Liver (tissue), 9 donors: ENCODE data around the gene TRDN. TPM values are rescaled to one million over a fixed set of nuclear protein-coding genes. Genes with fewer than 3 reads are reported as not detected.

Experiments
- DNase-seq: peaks from one replicate; pipeline ENCODE4 v3.0.0-alpha.2; 2017; ENCODE audit warnings: low spot score
- H3K27ac ChIP-seq, 2 donors: one replicate each; pipeline ENCODE4 v1.7.0; 2013; ENCODE audit warnings: inconsistent platforms in 2 of 2, low read length in 2 of 2, control low read depth in 1 of 2, low read depth in 1 of 2, mild to moderate bottlenecking in 1 of 2
- H3K27me3 ChIP-seq, 4 donors: one replicate each; pipeline versions ENCODE4 v1.6.1 to v1.7.0; 2013; ENCODE audit warnings: low read length in 3 of 4, inconsistent platforms in 1 of 4, mild to moderate bottlenecking in 1 of 4, moderate library complexity in 1 of 4; ENCODE audit not compliant: control insufficient read depth in 4 of 4, insufficient read depth in 4 of 4
- H3K36me3 ChIP-seq, 4 donors: one replicate each; pipeline versions ENCODE4 v1.6.1 to v1.7.0; 2013; ENCODE audit warnings: low read length in 3 of 4, mild to moderate bottlenecking in 3 of 4, low read depth in 1 of 4, moderate library complexity in 1 of 4; ENCODE audit not compliant: control insufficient read depth in 4 of 4, insufficient read depth in 3 of 4
- H3K4me1 ChIP-seq, 4 donors: one replicate each; pipeline versions ENCODE4 v1.6.1 to v1.7.0; 2013; ENCODE audit warnings: low read length in 3 of 4, mild to moderate bottlenecking in 3 of 4, moderate library complexity in 1 of 4; ENCODE audit not compliant: control insufficient read depth in 4 of 4, insufficient read depth in 4 of 4
- H3K4me3 ChIP-seq, 3 donors: one replicate each; pipeline versions ENCODE4 v1.6.1 to v1.7.0; 2013; ENCODE audit warnings: low read length in 3 of 3, control low read depth in 1 of 3, low read depth in 1 of 3, mild to moderate bottlenecking in 1 of 3
- H3K9ac ChIP-seq, 2 donors: one replicate each; pipeline ENCODE4 v1.7.0; 2013; ENCODE audit warnings: low read length in 2 of 2, mild to moderate bottlenecking in 2 of 2, moderate library complexity in 2 of 2, control low read depth in 1 of 2, low read depth in 1 of 2
- H3K9me3 ChIP-seq, 4 donors: one replicate each; pipeline versions ENCODE4 v1.6.1 to v1.7.0; 2013; ENCODE audit warnings: low read length in 3 of 4; ENCODE audit not compliant: control insufficient read depth in 4 of 4
- EGR1 ChIP-seq, 2 donors: IDR thresholded peaks; 2 replicates each; pipeline ENCODE4 v1.6.1; 2016 to 2018; ENCODE audit warnings: antibody characterized with exemption in 2 of 2, low read depth in 2 of 2
- FOXA1 ChIP-seq: IDR thresholded peaks from 2 replicates; pipeline ENCODE4 v1.6.1; 2016; ENCODE audit warnings: antibody characterized with exemption
- FOXA2 ChIP-seq: IDR thresholded peaks from 2 replicates; pipeline ENCODE4 v1.6.1; 2016; ENCODE audit warnings: antibody characterized with exemption
- HNF4A ChIP-seq, 2 donors: conservative IDR thresholded peaks; 2 replicates each; pipeline ENCODE4 v1.6.1; 2016; ENCODE audit warnings: antibody characterized with exemption in 2 of 2, mild to moderate bottlenecking in 2 of 2
- HNF4G ChIP-seq: IDR thresholded peaks from 2 replicates; pipeline ENCODE4 v1.6.1; 2016; ENCODE audit warnings: antibody characterized with exemption
- JUND ChIP-seq, 2 donors: IDR thresholded peaks; 2 replicates each; pipeline ENCODE4 v1.6.1; 2016; ENCODE audit warnings: antibody characterized with exemption in 2 of 2
- NR2F2 ChIP-seq: IDR thresholded peaks from 2 replicates; pipeline ENCODE4 v1.6.1; 2016; ENCODE audit warnings: antibody characterized with exemption
- RAD21 ChIP-seq, 2 donors: IDR thresholded peaks; 2 replicates each; pipeline ENCODE4 v1.6.1; 2016; ENCODE audit warnings: antibody characterized with exemption in 2 of 2, mild to moderate bottlenecking in 2 of 2
- SP1 ChIP-seq: IDR thresholded peaks from 2 replicates; pipeline ENCODE4 v1.6.1; 2018; ENCODE audit warnings: antibody characterized with exemption, mild to moderate bottlenecking
- TAF1 ChIP-seq: conservative IDR thresholded peaks from 2 replicates; pipeline ENCODE4 v1.6.1; 2016; ENCODE audit warnings: antibody characterized with exemption, mild to moderate bottlenecking
- WGBS: extraction: QIAGEN DNeasy Blood & Tissue Kit; methylation state at CpG from one replicate; pipeline ENCODE4 v1.1.7; 2013; 5-methylcytosine and 5-hydroxymethylcytosine counted together
- polyA plus RNA-seq, 2 donors: library from polyadenylated mRNA; stranded (reverse) in 1 of 2; unstranded in 1 of 2; fragments of 200-250 nt in 1 of 2; fragments of >200 nt in 1 of 2; fragmentation: Nextera tagmentation in 1 of 2; extraction: Ambion mirVana in 1 of 2; gene quantifications; one replicate each; pipeline versions ENCODE4 v1.2.1 to v1.2.3, GENCODE V29; 2013 to 2015
- total RNA-seq, 2 donors: library from RNA; depleted of rRNA; stranded (reverse); fragments of >200 nt; gene quantifications; one replicate each; pipeline ENCODE4 v1.2.3, GENCODE V29; 2014
- TF ChIP-seq, protein P1 (sequence below): IDR thresholded peaks from 2 replicates; pipeline ENCODE4 v1.6.1; 2016; ENCODE audit warnings: antibody characterized with exemption
- TF ChIP-seq, protein P2 (sequence below): fragments of 150-350 bp; IDR thresholded peaks from 2 replicates; pipeline ENCODE4 v1.5.1; 2017; ENCODE audit warnings: improper control_type of control experiment, low read depth, low read length; ENCODE audit not compliant: missing input control
- TF ChIP-seq, protein P3 (sequence below): IDR thresholded peaks from 2 replicates; pipeline ENCODE4 v1.6.1; 2016; ENCODE audit warnings: antibody characterized with exemption
- TF ChIP-seq, protein P4 (sequence below): IDR thresholded peaks from 2 replicates; pipeline ENCODE4 v1.6.1; 2016; ENCODE audit warnings: antibody characterized with exemption, mild to moderate bottlenecking
- donor health status: healthy.
- donor health status: healthy.
- donor health status: healthy.
- donor health status: healthy.
- donor health status: healthy.

The TRDN gene
- total and polyA plus RNA-seq, 4 donors = 0.08 to 0.79 TPM; not detected in 2

DNA sequence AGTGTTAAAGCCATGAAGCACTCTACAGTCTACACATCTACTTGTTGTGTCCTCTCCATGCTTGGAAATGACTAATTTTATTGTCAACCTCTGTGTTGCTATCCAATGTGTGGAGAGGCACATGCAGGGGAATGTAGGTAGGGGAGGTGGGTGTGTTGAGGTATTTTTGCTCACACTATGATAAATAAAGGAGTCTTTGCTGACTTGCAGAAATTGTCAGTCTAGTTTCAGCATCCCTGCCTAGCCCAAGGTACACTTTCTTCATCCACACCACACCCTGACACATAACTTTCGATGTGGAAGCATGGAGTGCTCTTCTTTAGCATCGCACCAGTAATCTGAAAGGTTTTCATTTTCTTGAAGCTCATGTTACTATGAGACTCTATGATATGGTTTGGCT lies 264.0 kb downstream of the TRDN start:
- Histone ChIP-seq H3K4me3 (no peak overlapping the region), H3K4me1 (no peaks in the 10 kb centered on the region), H3K27me3 (no peaks in the 10 kb centered on the region), H3K9me3 (no peaks in the 10 kb centered on the region), H3K36me3 (no peaks in the 10 kb centered on the region), H3K9ac (no peak overlapping the region), H3K27ac (no peak overlapping the region)
- DNase-seq = no peak
- TF ChIP-seq, protein P1, sequence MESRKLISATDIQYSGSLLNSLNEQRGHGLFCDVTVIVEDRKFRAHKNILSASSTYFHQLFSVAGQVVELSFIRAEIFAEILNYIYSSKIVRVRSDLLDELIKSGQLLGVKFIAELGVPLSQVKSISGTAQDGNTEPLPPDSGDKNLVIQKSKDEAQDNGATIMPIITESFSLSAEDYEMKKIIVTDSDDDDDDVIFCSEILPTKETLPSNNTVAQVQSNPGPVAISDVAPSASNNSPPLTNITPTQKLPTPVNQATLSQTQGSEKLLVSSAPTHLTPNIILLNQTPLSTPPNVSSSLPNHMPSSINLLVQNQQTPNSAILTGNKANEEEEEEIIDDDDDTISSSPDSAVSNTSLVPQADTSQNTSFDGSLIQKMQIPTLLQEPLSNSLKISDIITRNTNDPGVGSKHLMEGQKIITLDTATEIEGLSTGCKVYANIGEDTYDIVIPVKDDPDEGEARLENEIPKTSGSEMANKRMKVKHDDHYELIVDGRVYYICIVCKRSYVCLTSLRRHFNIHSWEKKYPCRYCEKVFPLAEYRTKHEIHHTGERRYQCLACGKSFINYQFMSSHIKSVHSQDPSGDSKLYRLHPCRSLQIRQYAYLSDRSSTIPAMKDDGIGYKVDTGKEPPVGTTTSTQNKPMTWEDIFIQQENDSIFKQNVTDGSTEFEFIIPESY = no peak
- TF ChIP-seq, protein P2, sequence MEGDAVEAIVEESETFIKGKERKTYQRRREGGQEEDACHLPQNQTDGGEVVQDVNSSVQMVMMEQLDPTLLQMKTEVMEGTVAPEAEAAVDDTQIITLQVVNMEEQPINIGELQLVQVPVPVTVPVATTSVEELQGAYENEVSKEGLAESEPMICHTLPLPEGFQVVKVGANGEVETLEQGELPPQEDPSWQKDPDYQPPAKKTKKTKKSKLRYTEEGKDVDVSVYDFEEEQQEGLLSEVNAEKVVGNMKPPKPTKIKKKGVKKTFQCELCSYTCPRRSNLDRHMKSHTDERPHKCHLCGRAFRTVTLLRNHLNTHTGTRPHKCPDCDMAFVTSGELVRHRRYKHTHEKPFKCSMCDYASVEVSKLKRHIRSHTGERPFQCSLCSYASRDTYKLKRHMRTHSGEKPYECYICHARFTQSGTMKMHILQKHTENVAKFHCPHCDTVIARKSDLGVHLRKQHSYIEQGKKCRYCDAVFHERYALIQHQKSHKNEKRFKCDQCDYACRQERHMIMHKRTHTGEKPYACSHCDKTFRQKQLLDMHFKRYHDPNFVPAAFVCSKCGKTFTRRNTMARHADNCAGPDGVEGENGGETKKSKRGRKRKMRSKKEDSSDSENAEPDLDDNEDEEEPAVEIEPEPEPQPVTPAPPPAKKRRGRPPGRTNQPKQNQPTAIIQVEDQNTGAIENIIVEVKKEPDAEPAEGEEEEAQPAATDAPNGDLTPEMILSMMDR = no peak
- TF ChIP-seq SP1 (no peak), FOXA1 (no peak), FOXA2 (no peak), HNF4A (conservative IDR thresholded peaks at IDR 0.05) (no peak), NR2F2 (no peak)
- 81% methylated on average over 2 of the region's 2 CpGs for WGBS

DNA sequence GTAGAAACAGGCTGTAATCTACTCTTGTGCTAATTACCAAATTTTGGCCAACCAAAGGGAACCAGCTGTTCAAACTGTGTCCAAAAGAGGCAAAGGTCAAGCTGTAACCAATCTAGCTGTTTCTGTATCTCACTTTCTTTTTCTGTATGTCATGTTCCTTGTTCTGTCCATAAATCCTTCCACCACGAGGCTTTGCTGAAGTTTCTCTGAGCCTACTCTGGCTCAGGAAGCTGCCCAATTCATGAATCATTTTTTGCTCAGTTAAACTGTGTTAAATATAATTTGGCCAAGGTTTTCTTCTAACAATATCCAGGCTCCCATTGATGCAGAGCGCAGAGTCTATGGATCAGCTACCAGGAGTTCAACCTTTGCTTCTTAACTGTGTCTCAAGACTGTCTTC lies 272.8 kb downstream of the TRDN start:
- Histone ChIP-seq H3K27ac (no peak overlapping the region), H3K4me3 (no peak overlapping the region), H3K9me3 (no peaks in the 10 kb centered on the region), H3K27me3 (no peaks in the 10 kb centered on the region), H3K4me1 (no peaks in the 10 kb centered on the region), H3K36me3 (no peaks in the 10 kb centered on the region), H3K9ac (no peak overlapping the region)
- 74% methylated on average over 2 of the region's 2 CpGs for WGBS
- TF ChIP-seq FOXA2 = no peak
- TF ChIP-seq, protein P2 = no peak
- TF ChIP-seq, protein P1 = no peak
- no peak for DNase-seq

DNA sequence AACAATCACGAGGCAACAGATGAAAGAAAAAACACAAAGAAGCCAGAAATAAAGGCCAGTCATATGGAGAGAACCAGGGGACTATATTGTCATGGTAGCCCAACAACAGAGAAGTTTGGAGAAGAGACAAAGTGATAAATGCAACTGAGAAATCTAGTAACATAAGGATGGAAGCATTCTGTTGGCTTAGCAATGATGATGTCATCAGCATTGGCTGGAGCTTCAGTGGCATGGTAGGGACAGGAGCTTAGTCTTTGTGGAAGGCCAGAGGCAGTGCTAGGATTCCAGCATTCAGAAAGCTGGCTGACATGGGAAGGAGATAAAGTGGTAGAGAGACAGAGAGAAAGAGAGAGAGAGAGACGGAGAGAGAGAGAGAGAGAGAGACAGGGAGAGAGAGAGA lies 276.4 kb downstream of the TRDN start:
- Histone ChIP-seq H3K9me3 (no peaks in the 10 kb centered on the region), H3K4me1 (no peaks in the 10 kb centered on the region), H3K27me3 (no peaks in the 10 kb centered on the region), H3K9ac (no peak overlapping the region), H3K27ac (no peak overlapping the region), H3K36me3 (no peaks in the 10 kb centered on the region), H3K4me3 (no peak overlapping the region)
- 47% methylated on average over 2 of the region's 2 CpGs for WGBS
- no peak for DNase-seq
- TF ChIP-seq, protein P3, sequence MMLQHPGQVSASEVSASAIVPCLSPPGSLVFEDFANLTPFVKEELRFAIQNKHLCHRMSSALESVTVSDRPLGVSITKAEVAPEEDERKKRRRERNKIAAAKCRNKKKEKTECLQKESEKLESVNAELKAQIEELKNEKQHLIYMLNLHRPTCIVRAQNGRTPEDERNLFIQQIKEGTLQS = no peak
- TF ChIP-seq HNF4A (conservative IDR thresholded peaks at IDR 0.05) = no peak
- no peak for TF ChIP-seq RAD21 (IDR thresholded peaks at IDR 0.05)
- no peak for TF ChIP-seq FOXA1
- TF ChIP-seq HNF4G = no peak
- TF ChIP-seq, protein P4, sequence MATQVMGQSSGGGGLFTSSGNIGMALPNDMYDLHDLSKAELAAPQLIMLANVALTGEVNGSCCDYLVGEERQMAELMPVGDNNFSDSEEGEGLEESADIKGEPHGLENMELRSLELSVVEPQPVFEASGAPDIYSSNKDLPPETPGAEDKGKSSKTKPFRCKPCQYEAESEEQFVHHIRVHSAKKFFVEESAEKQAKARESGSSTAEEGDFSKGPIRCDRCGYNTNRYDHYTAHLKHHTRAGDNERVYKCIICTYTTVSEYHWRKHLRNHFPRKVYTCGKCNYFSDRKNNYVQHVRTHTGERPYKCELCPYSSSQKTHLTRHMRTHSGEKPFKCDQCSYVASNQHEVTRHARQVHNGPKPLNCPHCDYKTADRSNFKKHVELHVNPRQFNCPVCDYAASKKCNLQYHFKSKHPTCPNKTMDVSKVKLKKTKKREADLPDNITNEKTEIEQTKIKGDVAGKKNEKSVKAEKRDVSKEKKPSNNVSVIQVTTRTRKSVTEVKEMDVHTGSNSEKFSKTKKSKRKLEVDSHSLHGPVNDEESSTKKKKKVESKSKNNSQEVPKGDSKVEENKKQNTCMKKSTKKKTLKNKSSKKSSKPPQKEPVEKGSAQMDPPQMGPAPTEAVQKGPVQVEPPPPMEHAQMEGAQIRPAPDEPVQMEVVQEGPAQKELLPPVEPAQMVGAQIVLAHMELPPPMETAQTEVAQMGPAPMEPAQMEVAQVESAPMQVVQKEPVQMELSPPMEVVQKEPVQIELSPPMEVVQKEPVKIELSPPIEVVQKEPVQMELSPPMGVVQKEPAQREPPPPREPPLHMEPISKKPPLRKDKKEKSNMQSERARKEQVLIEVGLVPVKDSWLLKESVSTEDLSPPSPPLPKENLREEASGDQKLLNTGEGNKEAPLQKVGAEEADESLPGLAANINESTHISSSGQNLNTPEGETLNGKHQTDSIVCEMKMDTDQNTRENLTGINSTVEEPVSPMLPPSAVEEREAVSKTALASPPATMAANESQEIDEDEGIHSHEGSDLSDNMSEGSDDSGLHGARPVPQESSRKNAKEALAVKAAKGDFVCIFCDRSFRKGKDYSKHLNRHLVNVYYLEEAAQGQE = no peak
- TF ChIP-seq TAF1 = no peak
- TF ChIP-seq EGR1 (IDR thresholded peaks at IDR 0.05; ENCODE audit: low read depth in 2 of 2) = no peak
- TF ChIP-seq JUND (IDR thresholded peaks at IDR 0.05) = no peak
